Spleen (tissue), 11 donors: ENCODE measurements around the gene UFC1. TPM values are rescaled to one million over a fixed set of nuclear protein-coding genes. Genes with fewer than 3 reads are reported as not detected.

Experiments
- DNase-seq: peaks from one replicate; pipeline ENCODE4 v3.0.0-alpha.2; 2020
- H3K27ac ChIP-seq, 8 donors: fragments of 200-600 bp; sonication (generic) in 7 of 8; 1 replicate in 4 of 8; 2 replicates in 4 of 8; pipeline versions ENCODE4 v1.5.0 to v1.8.0; 2016 to 2021; ENCODE audit warnings: inconsistent platforms in 4 of 8, mild to moderate bottlenecking in 4 of 8, moderate library complexity in 1 of 8
- H3K27me3 ChIP-seq, 7 donors: fragments of 200-600 bp; sonication (generic) in 6 of 7; replicated peaks in 1 of 7; 1 replicate in 4 of 7; 2 replicates in 3 of 7; pipeline versions ENCODE4 v1.5.0 to v1.8.0; 2016 to 2021; ENCODE audit warnings: inconsistent platforms in 3 of 7, mild to moderate bottlenecking in 1 of 7
- H3K36me3 ChIP-seq, 6 donors: fragments of 200-600 bp; sonication (generic) in 5 of 6; 1 replicate in 4 of 6; 2 replicates in 2 of 6; pipeline versions ENCODE4 v1.5.0 to v1.8.0; 2016 to 2021; ENCODE audit warnings: inconsistent platforms in 2 of 6
- H3K4me1 ChIP-seq, 6 donors: fragments of 200-600 bp; sonication (generic) in 5 of 6; 1 replicate in 3 of 6; 2 replicates in 3 of 6; pipeline versions ENCODE4 v1.5.0 to v1.8.0; 2016 to 2021; ENCODE audit warnings: inconsistent platforms in 3 of 6
- H3K4me3 ChIP-seq, 8 donors: fragments of 200-600 bp; sonication (generic) in 7 of 8; 1 replicate in 4 of 8; 2 replicates in 4 of 8; pipeline versions ENCODE4 v1.5.0 to v1.8.0; 2016 to 2021; ENCODE audit warnings: inconsistent platforms in 4 of 8, mild to moderate bottlenecking in 4 of 8, moderate library complexity in 2 of 8
- H3K9me3 ChIP-seq, 8 donors: fragments of 200-600 bp; sonication (generic) in 7 of 8; 1 replicate in 4 of 8; 2 replicates in 4 of 8; pipeline versions ENCODE4 v1.5.0 to v1.8.0; 2016 to 2021; ENCODE audit warnings: inconsistent platforms in 4 of 8
- POLR2A ChIP-seq, 3 donors: fragments of 450-650 bp; IDR thresholded peaks; one replicate each; pipeline ENCODE4 v1.5.1; 2017; ENCODE audit warnings: antibody characterized with exemption in 3 of 3, mild to moderate bottlenecking in 1 of 3
- POLR2AphosphoS5 ChIP-seq, 3 donors: sonication (generic); formaldehyde crosslinking; IDR thresholded peaks; one replicate each; pipeline ENCODE4 v1.5.1; 2017; ENCODE audit warnings: antibody characterized with exemption in 3 of 3
- whole genome bisulfite sequencing, 5 donors: extraction: QIAGEN DNeasy Blood & Tissue Kit in 3 of 5; methylation state at CpG; one replicate each; pipeline versions ENCODE4 v1.1.5 to v1.1.7; 2013 to 2018; 5-methylcytosine and 5-hydroxymethylcytosine counted together
- intact Hi-C: fragments of 100-400 bp; cut with DNase I; formaldehyde crosslinking; loops from one replicate; pipeline ENCODE4 v1.15.0; 2023; ENCODE audit warnings: low total_unique reads
- polyA plus RNA-seq, 3 donors: library from polyadenylated mRNA; stranded (reverse); fragments of 200-250 nt; gene quantifications; one replicate each; pipeline ENCODE4 v1.2.1, GENCODE V29; 2013
- total RNA-seq, 7 donors: library from RNA; depleted of rRNA in 3 of 7; stranded (reverse); fragments of >200 nt in 3 of 7; fragmentation: NEBNext Ultra II Directional in 4 of 7; extraction: Animal tissue kit (Norgen Biotek cat#: 25700) in 4 of 7; gene quantifications; one replicate each; pipeline versions ENCODE4 v1.1.0 to v1.2.1, GENCODE V29; 2016 to 2021
- TF ChIP-seq, protein P1 (sequence below), 11 experiments: fragments of 200-600 bp in 7 of 11; fragments of 450-650 bp in 4 of 11; sonication (generic) in 4 of 11; IDR thresholded peaks in 8 of 11; conservative IDR thresholded peaks in 3 of 11; 1 replicate in 7 of 11; 2 replicates in 4 of 11; pipeline versions ENCODE4 v1.4.0 to v1.8.0; 2016 to 2021; ENCODE audit warnings: antibody characterized with exemption in 11 of 11, inconsistent platforms in 4 of 11, mild to moderate bottlenecking in 1 of 11
- donor health status: healthy with polysubstance abuse.
- donor health status: DM: no; HTN: no; CAD: no; lungs with moderate emphysema.
- donor health status: DM: no; HTN: no; CAD: no.
- donor health status: Bipolar disorder and iron deficiency.
- donor health status: healthy.
- donor health status: DM: no; HTN: no; CAD: no.
- donor health status: DM: yes; HTN: yes; CAD: no.

Gene UFC1
- total and polyA plus RNA-seq, 10 donors = 62.8 to 130 (median 74.7) TPM

DNA sequence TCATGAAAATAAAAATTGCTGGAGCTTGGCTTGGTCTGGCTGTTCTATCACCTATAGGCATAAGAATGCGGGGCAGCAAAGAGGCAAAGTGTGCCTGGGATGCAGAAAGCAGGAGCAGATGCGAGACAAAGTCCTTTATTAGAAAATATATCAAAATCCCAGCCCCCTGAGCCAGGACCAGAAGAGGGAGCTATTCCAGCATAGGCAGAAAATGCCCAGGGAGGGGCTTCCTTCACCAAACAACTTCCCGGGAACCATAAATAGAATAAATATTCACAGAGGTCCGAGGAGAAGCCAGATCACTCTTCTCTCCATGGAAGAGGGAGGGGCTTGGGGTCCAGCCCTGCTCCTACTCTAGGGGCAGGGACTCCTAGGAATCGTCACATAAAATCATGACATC, 17.4 kb downstream of the UFC1 start:
- H3K4me3 ChIP-seq = no peak overlapping the region
- peaks cover 16 to 67% (median 42%) of the 10 kb centered on the region in 6 donors for H3K4me1 ChIP-seq
- H3K36me3 ChIP-seq = peaks cover 5 to 77% (median 64%) of the 10 kb centered on the region in 6 donors
- TF ChIP-seq, protein P1, sequence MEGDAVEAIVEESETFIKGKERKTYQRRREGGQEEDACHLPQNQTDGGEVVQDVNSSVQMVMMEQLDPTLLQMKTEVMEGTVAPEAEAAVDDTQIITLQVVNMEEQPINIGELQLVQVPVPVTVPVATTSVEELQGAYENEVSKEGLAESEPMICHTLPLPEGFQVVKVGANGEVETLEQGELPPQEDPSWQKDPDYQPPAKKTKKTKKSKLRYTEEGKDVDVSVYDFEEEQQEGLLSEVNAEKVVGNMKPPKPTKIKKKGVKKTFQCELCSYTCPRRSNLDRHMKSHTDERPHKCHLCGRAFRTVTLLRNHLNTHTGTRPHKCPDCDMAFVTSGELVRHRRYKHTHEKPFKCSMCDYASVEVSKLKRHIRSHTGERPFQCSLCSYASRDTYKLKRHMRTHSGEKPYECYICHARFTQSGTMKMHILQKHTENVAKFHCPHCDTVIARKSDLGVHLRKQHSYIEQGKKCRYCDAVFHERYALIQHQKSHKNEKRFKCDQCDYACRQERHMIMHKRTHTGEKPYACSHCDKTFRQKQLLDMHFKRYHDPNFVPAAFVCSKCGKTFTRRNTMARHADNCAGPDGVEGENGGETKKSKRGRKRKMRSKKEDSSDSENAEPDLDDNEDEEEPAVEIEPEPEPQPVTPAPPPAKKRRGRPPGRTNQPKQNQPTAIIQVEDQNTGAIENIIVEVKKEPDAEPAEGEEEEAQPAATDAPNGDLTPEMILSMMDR (IDR thresholded peaks at IDR 0.05 in 8 of 11, conservative IDR thresholded peaks at IDR 0.05 in 3 of 11) = no peak
- TF ChIP-seq POLR2A (IDR thresholded peaks at IDR 0.05) (no peak), POLR2AphosphoS5 (IDR thresholded peaks at IDR 0.05) (no peak)
- no peaks in the 10 kb centered on the region for H3K27me3 ChIP-seq
- peak; percentile 14 for DNase-seq
- H3K27ac ChIP-seq = peak overlapping the region in 3 of 8 donors; percentile 21 to 54 (median 42)
- 73 to 84% (median 79%) methylated on average over 5 of the region's 5 CpGs for WGBS, 5 donors
- H3K9me3 ChIP-seq = no peaks in the 10 kb centered on the region
- intact Hi-C loops = no loop called here

DNA sequence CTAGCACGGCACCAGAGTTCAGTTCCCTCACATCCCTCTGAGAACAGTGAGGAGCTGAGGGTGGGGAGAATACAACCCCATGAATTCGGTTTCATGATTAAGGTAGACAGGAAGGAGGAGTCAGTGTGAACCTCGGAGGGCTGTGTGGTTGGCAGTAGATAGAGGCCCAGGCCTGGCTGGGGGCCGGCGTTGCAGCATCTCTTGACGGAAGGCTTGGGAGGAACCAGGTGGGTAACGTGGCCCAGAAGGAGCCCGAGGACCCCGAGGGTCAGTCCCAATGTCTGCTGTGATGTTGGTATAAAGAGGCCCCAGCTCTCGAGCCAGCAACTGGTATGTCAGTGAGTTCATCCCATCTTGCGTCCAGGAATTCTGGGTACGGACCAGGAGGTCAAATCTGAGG, 17.9 kb downstream of the UFC1 start:
- intact Hi-C loops = no loop called here
- TF ChIP-seq, protein P1 (IDR thresholded peaks at IDR 0.05 in 8 of 11, conservative IDR thresholded peaks at IDR 0.05 in 3 of 11) = no peak
- no peak for TF ChIP-seq POLR2A (IDR thresholded peaks at IDR 0.05)
- no peak for TF ChIP-seq POLR2AphosphoS5 (IDR thresholded peaks at IDR 0.05)

DNA sequence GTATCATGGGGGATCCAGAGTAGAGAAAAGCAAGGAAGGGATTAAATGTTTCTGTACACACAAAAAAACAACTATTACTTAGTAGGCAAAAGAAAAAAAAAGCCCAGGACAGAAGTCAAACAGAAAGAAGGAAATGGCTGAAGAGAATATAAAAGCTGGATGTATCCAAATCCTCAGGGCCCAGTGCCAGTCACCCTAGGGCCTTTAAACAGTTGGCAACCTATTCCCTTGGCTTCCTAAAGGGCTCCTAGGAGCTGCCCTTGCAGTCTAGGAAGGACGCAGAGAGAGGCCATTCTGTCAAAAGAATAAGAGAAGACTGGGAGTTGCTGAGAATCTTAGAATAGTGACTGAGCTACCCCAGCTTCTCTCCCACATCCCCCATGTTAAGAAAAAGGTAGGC, 18.6 kb downstream of the UFC1 start:
- Histone ChIP-seq H3K4me3 (no peak overlapping the region), H3K36me3 (peaks cover 5 to 77% (median 64%) of the 10 kb centered on the region in 6 donors), H3K27ac (peak overlapping the region in 5 of 8 donors; percentile 6 to 54 (median 27)), H3K4me1 (peaks cover 19 to 66% (median 41%) of the 10 kb centered on the region in 6 donors), H3K9me3 (no peaks in the 10 kb centered on the region), H3K27me3 (no peaks in the 10 kb centered on the region)
- WGBS, 5 donors = 54 to 100% (median 87%) methylated on average over 1 of the region's 1 CpG
- peak; percentile 1 for DNase-seq
- TF ChIP-seq POLR2A (IDR thresholded peaks at IDR 0.05) = no peak
- no peak for TF ChIP-seq POLR2AphosphoS5 (IDR thresholded peaks at IDR 0.05)
- TF ChIP-seq, protein P1 (IDR thresholded peaks at IDR 0.05 in 8 of 11, conservative IDR thresholded peaks at IDR 0.05 in 3 of 11) = no peak
- intact Hi-C loops = no loop called here

More for the DNA sequence above, 17.9 kb downstream of the UFC1 start:
- Histone ChIP-seq H3K27ac (peak overlapping the region in 3 of 8 donors; percentile 21 to 54 (median 42)), H3K4me1 (peaks cover 21 to 69% (median 46%) of the 10 kb centered on the region in 6 donors), H3K36me3 (peaks cover 5 to 77% (median 64%) of the 10 kb centered on the region in 6 donors), H3K27me3 (no peaks in the 10 kb centered on the region), H3K9me3 (no peaks in the 10 kb centered on the region), H3K4me3 (no peak overlapping the region)
- DNase-seq = peak; percentile 61
- 81 to 92% (median 88%) methylated on average over 11 to 12 of the region's 12 CpGs for WGBS, 5 donors

DNA sequence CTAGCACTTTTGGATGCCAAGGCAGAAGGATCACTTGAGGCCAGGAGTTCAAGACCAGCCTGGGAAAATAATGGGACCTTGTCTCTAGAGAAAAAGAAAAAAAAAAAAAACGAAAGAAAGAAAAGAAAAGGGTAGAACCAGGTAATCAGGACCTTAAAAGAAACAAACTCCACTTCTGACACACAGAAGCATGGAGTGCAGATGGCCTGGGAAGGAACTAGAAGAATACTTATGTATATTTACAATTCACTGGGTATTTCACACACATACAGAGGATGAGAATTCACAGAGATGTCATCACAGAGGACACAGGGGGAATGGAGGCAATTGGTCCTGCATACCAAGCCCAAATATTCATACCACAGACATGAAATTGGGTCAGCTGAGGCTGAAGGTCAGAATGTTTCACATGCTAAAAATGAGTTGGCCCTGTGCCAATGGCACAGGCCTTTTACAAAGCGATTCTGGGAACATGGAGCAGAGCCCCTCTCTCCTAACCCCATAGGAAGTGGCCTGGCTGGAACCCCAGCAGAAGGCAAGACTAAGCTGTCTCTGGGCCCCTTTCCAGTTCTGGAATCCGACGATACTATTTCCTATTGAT, 19.1 kb downstream of the UFC1 start:
- H3K4me3 ChIP-seq = no peak overlapping the region
- DNase-seq = no peak
- H3K27ac ChIP-seq = peak overlapping the region in 6 of 8 donors; percentile 3 to 62 (median 34)
- WGBS, 5 donors = 62 to 76% (median 66%) methylated on average over 4 of the region's 4 CpGs
- TF ChIP-seq, protein P1 (IDR thresholded peaks at IDR 0.05 in 8 of 11, conservative IDR thresholded peaks at IDR 0.05 in 3 of 11) = no peak
- TF ChIP-seq POLR2AphosphoS5 (IDR thresholded peaks at IDR 0.05) = peak in 1 of 3 donors; percentile 31
- H3K27me3 ChIP-seq = no peaks in the 10 kb centered on the region
- H3K36me3 ChIP-seq = peaks cover 5 to 77% (median 64%) of the 10 kb centered on the region in 6 donors
- H3K9me3 ChIP-seq = no peaks in the 10 kb centered on the region
- peaks cover 17 to 66% (median 41%) of the 10 kb centered on the region in 6 donors for H3K4me1 ChIP-seq
- intact Hi-C loops = no loop called here
